ENCODE data around the gene HLA-DQA1.

HLA-DQA1 gene

DNA sequence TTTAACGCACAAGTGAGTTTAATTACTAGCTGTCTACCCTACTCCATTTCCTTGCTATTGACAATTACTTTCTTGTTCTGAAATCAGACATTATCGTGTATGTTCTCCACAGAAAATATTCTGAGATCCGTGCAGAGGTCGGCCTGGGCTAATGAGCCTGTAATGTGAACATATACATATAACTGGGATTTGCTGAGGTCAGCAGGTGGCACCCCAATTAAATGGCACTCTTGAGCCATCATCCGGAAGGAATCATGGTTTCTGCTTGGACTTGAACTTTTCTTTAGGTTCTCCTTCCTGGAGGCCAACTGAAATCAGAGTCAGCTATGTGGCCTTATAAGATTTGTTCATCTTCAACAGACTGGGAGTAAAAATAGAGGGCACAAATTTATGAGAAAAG, 25.6 kb downstream of the HLA-DQA1 start:
- no peak overlapping the region for H3K4me3 ChIP-seq (ENCODE audit: low read depth, low read length)
- TF ChIP-seq POLR2A (IDR thresholded peaks at IDR 0.05; ENCODE audit: extremely low read depth, insufficient read length) = no peak
- TF ChIP-seq, protein P1, sequence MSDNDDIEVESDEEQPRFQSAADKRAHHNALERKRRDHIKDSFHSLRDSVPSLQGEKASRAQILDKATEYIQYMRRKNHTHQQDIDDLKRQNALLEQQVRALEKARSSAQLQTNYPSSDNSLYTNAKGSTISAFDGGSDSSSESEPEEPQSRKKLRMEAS (IDR thresholded peaks at IDR 0.05; ENCODE audit: low read depth, low read length) = no peak
- TF ChIP-seq CTCF (IDR thresholded peaks at IDR 0.05; ENCODE audit: low read depth, low read length) = no peak
- TF ChIP-seq MYC (IDR thresholded peaks at IDR 0.05; ENCODE audit: low read depth, low read length) = no peak
- DNase-seq (ENCODE audit: low read depth) = no peak

DNA sequence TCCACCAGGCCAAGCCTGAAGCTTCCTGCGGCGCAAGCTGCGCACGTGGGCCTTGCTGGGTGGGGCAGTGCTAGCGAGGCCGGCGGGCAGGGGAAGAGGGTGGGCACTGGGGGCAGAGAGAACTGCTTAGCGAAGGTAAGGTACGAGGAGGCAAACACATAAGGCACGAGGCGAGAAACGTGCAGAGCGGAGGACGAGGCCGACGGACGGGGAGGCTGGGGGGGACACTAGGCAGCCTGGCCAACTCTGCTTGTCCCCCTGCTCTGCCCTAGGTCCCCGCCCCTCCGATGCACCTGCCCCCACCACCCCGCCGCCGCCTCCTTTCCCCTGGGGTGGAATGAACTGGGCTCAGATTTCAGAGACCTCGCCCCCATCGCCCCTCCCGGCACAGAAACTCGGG, 27.1 kb downstream of the HLA-DQA1 start:
- no peak for DNase-seq (ENCODE audit: low read depth)
- TF ChIP-seq, protein P1 (IDR thresholded peaks at IDR 0.05; ENCODE audit: low read depth, low read length) = no peak
- TF ChIP-seq CTCF (IDR thresholded peaks at IDR 0.05; ENCODE audit: low read depth, low read length) (no peak), POLR2A (IDR thresholded peaks at IDR 0.05; ENCODE audit: extremely low read depth, insufficient read length) (no peak), MYC (IDR thresholded peaks at IDR 0.05; ENCODE audit: low read depth, low read length) (no peak)
- no peak overlapping the region for H3K4me3 ChIP-seq (ENCODE audit: low read depth, low read length)

DNA sequence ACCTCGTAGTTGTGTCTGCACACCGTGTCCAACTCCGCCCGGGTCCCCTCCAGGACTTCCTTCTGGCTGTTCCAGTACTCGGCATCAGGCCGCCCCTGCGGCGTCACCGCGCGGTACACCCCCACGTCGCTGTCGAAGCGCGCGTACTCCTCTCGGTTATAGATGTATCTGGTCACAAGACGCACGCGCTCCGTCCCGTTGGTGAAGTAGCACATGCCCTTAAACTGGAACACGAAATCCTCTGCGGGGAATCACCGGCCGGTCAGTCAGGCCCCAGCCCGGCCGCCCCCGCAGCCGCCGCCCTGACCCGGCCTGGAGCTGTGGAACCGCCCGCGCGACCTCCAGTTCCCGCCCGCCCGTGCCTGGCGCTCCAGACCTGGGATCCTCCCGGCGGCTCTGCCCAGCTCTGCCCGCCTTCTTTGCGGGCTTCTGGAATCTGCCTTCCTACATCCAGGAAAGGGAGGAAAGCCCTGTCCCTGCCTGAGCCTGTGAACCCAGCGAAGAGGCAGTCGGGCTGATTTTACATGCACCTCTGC, 27.7 kb downstream of the HLA-DQA1 start:
- no peak for DNase-seq (ENCODE audit: low read depth)
- no peak for TF ChIP-seq CTCF (IDR thresholded peaks at IDR 0.05; ENCODE audit: low read depth, low read length)
- TF ChIP-seq POLR2A (IDR thresholded peaks at IDR 0.05; ENCODE audit: extremely low read depth, insufficient read length) = no peak
- TF ChIP-seq MYC (IDR thresholded peaks at IDR 0.05; ENCODE audit: low read depth, low read length) = no peak
- TF ChIP-seq, protein P1 (IDR thresholded peaks at IDR 0.05; ENCODE audit: low read depth, low read length) = no peak
- no peak overlapping the region for H3K4me3 ChIP-seq (ENCODE audit: low read depth, low read length)

GRCh38 chr6:32665661-32666060, 28.5 kb downstream of the HLA-DQA1 start:
- H3K4me3 ChIP-seq (ENCODE audit: low read depth, low read length) = no peak overlapping the region
- no peak for DNase-seq (ENCODE audit: low read depth)
- TF ChIP-seq, protein P1 (IDR thresholded peaks at IDR 0.05; ENCODE audit: low read depth, low read length) = no peak
- TF ChIP-seq MYC (IDR thresholded peaks at IDR 0.05; ENCODE audit: low read depth, low read length) (no peak), CTCF (IDR thresholded peaks at IDR 0.05; ENCODE audit: low read depth, low read length) (no peak), POLR2A (IDR thresholded peaks at IDR 0.05; ENCODE audit: extremely low read depth, insufficient read length) (no peak)

DNA sequence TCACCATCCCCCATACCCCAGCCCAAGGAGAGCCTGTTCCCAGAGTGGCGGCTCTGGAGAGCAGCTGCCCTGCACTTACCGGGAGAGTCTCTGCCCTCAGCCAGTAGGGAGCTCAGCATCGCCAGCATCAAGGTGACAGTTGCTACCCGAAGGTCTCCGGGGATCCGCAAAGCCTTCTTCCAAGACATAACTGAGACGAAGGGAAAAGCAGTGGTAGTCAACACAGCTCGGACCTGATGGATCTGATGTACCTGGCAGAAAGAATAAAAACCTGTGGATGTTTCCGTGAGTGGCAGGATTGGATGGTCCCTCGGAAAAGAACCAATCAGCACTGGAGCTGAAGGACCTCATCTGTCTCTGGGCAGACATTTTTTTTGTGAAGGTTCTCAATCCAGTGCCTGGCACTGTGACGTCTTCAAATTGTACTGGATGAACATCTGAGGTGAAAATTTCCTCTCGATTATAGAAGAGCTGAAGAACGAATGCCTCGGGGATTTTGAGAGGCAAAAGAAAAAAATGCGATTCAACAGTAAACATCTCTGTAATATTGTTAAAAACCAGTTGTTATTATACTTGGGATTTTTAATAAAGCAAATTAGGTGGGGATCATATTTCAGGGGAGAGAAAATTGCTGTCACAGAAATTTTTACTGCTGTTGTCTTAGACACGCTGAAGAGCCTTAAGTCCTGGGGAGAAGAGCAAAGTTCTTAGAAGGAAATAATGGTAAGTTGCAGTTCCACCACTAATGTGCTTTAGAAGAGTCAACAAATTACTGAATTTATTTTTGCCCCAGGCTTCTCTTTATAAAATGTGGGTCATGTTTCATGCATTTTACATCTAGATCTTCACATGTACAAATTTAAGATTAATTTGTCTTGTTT, 29.5 kb downstream of the HLA-DQA1 start, which contains the start of gene HLA-DQB1:
HLA-DQB1 (minus strand) TSS at position 238 of the 881 bp plus-strand sequence; CDS start at position 188, 50 bp downstream.
- DNase-seq (ENCODE audit: low read depth) = peak; percentile 33
- no peak for TF ChIP-seq CTCF (IDR thresholded peaks at IDR 0.05; ENCODE audit: low read depth, low read length)

More for the DNA sequence above, 29.5 kb downstream of the HLA-DQA1 start, which contains the start of gene HLA-DQB1:
- H3K4me3 ChIP-seq (ENCODE audit: low read depth, low read length) = no peak within 1 kb of the TSS

Measured in NB4 (cell line).